HG02610 (cell line): Measurements from ENCODE around the gene SMTN.
"Not testable (repeated sequence)": the region's sequence is repeated elsewhere in the genome, so short reads cannot be mapped to it uniquely, and the experiment has no call there.

Source experiments
- ATAC-seq: cut with Tn5 transposase; IDR thresholded peaks from one replicate; pipeline ENCODE4 v1.9.1; 2021; ENCODE audit warnings: mild to moderate bottlenecking, moderate library complexity; ENCODE audit not compliant: unreplicated experiment

Gene SMTN

DNA sequence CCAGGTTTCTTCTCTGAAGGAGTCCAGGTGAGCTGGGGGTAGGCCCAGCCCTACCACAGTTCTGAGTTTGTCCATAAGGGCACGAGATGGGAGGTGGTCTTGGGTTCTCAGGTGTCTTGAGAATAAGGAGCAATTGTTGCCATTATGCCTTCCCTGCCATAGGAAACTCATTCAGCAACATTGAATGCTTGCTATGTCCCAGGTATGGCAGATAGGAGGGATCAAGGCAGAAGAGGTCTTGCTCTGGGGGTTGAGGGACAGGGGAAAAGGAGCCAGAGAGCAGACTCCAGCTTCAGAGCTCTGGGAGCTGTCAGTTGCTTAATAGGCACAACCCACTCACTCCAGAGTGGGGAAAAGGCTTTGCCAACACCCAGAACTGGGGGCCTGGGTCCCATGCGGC lies 22.0 kb downstream of the SMTN start:
- ATAC-seq = no peak

DNA sequence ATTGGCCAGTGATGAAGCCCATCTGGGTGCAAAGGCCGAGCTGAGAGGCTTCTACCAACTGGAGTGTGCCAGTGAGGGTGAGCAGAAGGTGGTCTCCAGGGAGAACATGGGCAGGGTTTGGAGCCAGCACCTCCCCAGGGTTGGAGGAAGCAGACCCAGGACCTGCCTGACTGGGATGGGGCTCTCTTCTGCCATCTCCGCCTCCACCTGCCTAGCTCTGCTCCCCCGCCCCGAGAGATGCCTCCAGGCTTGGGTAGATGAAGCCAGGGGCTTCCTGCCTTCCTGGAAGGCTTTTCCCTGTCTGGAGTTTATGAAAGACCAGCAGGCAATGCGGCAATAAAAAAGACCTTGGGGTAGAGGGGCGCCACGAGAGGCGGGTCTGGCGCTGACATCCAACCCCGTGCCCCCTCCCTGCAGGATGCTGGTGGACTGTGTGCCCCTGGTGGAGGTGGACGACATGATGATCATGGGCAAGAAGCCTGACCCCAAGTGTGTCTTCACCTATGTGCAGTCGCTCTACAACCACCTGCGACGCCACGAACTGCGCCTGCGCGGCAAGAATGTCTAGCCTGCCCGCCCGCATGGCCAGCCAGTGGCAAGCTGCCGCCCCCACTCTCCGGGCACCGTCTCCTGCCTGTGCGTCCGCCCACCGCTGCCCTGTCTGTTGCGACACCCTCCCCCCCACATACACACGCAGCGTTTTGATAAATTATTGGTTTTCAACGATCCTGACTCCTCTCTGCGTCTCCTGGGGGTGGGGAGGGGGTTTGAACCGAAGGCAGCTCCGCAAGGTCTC lies 23.0 kb downstream of the SMTN start:
- no peak for ATAC-seq

DNA sequence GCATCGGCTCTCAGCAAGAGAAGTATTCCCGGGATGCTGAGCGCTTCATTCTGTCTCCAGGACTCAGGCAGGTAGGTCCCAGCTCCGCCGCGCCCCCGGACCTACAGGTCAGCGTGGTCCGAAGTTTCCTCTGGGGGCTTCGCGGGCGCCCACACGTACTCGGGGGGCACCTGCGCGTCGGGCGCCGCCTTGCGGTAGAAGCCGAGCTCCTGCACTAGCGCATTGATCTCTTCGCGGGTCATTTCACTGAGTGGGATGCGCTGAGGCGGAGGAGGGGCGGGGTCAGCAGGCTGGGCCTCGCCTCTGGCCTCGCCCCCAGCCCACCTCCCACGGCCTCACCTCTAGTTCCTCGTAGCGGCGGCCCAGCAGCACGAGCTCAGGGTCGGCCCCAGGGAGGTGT lies 23.8 kb downstream of the SMTN start:
- ATAC-seq = no peak

DNA sequence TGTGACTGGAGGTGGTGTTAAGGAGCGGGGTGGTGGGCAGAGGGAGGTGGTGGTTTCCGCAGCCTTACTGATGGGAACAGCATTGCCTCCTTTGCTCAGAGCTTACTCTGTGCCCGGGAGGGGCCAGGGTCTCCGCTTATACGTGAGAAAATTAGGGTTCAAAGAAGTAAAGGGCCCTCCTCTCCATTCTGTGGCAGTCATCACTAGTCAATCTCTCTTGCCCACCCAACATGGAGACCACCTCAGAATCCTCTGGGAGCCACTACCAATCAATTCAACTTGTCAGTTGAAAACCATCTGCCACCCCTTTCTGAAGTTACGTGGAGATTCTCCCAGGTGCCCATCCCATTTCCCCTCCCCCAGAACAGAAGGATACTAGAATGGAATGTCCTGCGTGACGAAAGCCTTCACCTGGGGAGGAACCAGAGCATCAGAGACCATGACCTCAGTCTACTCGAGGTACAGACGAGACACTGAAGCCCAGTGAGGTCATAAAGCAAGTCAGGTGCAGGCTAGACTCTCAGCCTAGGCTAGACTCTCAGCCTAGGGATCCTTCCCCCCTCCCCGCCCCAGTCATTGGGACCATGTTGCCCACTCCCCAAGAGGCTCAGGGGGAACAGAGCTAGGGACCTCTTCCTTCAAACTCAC lies 24.3 kb downstream of the SMTN start:
- ATAC-seq = no peak

DNA sequence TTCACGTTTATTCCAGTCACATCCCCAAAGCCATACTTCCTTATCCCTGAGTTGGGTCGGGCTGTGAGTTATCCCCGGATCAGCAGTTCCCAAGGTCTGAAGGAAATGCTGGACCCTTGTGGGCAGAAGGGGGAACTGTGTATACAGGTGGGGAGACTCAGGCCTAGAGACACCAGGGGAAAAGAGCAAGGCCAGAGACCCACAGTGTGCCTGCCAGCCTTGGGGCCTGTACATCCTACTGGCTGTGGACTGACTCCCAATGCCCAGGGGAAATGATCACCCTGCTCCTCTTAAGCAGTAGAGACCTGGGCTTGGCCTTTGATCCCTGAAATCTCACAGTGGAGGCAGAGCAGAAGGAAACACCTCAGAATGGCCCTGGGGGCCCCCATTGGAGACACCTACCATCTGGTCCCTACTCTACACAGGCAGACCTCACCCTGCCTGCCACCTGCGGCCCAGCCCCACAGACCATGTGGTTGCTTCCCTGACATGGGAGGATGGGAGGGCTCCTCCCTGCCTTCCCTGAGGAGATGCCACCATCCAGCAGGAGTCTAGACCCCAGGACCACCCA lies 25.0 kb downstream of the SMTN start:
- no peak for ATAC-seq

DNA sequence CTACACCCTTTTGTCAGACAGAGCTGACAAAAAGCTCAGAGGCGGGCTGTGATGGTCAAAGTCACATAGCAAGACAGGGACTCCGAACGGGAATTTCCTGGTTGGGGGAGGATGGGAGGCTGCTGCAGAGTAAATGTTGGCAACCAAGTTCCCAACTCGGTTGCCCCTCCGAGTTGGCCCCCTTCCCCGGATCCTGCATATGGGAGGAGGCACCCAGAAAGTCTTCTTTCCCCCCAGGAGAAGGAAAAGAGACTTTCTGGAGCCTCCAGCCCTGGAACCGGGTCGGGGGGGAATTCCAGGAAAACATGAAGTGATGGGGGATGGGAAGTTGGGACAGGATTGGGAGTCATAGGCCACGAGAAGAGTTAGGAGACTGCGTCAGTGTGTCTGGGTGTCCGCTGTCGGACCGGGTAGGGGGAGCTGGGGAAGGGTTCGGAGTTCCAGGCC lies 25.6 kb downstream of the SMTN start:
- ATAC-seq = no peak

DNA sequence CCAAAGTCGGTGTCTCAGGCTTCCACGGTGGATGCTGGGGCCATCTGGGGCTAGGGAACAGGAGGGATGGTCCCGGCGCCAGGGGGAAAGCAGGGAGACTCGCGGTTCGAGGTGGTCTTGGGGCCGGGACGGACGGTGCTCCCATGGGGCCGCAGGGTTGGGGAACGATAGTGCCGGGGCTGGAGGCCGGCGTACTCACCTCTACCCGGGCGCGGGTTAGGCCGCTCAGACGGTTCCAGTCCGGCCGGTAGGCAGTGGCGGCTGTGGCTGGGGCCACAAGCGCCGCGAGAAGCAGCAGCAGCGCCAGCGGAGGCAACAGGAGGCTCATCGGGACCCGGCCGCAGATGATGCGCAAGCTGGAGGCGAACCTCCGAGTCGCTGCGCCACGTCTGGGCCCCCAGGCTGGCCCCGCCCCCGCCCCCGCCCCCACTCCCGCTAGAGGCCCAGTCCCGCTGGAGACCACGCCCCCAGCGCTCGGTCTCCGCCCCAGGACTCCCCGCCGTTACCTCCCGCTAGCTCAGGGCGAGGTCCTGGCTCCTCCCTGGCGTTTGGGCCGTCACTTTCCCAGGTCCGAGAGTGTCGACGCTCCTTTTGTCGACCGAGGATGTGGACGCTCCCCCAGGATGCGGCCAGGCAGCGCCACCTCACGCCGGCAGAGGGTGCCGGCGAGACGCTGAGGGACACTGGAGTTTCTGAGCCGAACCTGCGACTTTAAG lies 26.2 kb downstream of the SMTN start, which contains the start of gene SELENOM:
SELENOM (minus strand) TSS at position 391 of the 716 bp plus-strand sequence; CDS start at position 328, 63 bp downstream.
- peak; percentile 87 for ATAC-seq

DNA sequence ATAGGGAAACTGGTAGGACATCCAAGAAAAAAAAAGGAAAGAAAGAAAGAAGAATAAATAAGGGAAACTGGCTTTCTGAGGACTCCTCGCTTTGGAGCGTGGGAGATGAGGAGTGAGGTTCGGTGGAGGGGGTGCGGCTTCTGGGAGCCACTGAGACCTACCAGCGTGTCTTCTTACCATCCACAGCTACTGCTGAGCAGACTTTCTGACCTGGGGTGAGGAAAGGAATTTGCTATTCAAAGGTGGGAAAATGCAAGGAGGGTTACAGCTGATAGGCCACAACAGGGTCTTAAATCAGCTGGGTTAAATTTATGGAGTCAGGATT lies 26.7 kb downstream of the SMTN start:
- ATAC-seq = peak; percentile 14

DNA sequence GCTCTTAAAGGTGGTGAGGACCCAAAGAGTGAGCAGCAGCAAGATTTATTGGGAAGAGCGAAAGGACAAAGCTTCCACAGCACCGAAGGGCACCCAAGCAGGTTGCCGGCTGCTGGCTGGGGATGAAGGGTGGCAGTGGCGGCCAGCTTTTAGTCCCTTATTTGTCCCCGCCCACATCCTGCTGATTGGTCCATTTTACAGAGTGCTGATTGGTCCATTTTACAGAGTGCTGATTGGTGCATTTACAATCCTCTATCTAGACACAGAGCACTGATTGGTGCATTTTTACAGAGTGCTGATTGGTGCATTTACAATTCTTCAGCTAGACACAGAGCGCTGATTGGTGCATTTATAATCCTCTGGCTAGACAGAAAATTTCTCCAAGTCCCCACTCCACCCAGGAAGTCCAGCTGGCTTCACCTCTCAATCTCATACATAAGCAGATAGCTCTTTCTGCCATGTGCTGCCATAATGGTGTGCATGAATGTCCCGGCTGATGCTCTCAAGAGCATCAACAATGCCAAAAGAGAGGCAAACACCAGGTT lies 31.5 kb downstream of the SMTN start:
- ATAC-seq = not testable (repeated sequence)

DNA sequence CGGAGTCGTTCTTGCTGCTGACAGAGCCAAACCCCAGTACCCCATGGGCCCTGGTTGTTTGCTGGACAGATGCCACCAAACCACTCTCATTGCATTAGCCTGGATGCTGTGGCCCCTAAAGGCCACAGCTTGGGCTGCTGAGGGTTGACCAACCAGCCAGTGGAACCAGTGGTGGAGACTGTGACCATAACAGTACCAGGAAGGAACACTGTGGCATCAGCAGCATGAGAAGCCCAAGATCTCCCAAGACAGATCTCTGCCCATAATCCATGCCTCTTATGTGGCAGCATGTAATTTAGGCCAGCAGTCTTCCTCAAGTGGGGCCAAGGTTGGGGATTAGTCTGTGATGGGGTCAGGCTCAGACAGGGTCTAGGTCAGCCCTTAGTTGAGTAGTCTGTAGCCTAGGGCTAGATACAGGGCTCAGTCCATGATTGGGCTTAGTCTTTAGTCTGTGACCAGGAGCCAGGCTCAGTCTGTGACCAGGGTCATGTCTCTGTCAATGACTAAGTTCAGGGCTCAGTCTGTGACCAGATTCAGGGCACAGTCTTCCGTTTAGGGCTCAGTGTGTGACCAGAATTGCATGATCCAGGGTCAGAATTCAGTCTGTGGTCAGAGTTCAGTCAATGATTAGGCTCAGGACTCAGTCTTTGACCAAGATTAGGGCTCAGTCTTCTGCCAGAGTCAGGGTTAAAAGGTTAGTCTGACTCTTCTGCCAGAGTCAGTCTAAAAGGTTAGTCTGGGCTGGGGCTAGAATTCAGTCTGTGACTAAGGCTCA lies 37.1 kb downstream of the SMTN start:
- ATAC-seq = no peak

DNA sequence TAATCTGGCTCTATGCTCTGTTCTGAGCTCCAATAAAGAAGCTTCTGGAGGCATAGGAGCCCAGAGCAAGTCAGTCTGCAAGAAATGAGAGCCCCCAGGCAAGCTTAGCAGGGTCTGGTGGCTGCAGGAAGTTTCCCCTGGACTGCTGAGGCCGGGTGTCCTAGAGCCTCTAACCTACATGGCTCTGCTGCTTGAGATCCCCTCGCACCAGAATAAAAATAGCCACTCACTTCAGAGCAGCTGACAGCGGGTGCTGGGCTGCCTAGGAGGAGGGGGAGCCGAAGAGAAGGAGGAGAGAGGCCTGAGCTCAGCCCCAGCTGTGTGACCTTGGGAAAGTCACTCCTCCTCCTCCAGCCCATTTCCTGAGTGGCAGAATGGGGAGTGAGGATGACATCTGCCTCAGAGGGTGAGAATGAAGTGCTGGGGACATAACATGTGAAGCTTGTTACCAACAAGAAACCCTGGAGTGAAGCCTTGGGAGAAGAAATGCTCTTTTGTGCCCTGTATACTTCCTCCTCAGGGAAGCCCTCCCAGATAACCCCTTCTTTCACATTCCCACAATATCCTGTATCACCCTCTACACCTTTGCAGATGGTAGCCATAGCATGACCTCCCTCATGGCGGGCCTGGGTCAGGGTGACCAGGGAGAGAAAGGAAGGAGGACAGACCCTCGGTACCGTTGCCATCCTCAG lies 38.1 kb downstream of the SMTN start:
- ATAC-seq = no peak

DNA sequence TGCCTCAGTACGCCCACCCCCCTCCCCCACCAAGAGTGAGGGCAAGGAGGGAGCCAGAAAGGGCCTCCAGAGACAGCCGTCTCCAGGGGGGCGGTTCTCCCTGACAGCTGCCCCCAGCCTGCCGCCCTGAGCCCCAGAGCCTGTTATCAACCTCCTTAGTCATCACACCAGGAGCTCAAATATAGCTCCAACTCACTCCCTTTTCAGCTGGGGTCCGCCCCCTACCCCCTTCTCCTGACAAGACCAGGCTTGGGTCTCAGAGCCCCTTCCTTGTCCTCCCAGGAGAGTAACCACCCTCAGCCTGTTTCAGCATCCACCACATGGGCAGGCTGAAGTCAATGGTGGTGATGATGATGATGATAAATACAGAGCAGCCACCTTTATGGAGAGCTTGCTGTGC lies 39.1 kb downstream of the SMTN start:
- no peak for ATAC-seq

DNA sequence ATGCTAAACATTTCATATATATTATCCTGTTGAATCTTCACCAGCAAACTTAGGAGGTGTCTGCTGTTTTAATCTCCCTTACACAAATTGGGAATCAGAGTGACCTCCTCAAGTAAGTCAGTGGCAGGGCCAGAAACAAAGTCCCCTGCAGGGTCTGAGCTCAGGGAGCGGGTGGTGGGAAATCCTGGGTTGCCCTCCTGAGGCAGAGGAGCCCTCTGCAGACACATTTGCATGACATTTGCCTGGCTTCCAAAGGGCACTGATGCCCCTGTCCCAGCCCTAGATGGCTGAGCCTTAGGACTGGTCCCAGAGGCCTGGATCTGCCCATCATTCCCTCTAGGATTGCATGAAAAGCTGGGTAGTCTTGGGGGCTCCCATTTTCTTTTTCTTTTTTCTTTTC lies 39.5 kb downstream of the SMTN start:
- no peak for ATAC-seq

DNA sequence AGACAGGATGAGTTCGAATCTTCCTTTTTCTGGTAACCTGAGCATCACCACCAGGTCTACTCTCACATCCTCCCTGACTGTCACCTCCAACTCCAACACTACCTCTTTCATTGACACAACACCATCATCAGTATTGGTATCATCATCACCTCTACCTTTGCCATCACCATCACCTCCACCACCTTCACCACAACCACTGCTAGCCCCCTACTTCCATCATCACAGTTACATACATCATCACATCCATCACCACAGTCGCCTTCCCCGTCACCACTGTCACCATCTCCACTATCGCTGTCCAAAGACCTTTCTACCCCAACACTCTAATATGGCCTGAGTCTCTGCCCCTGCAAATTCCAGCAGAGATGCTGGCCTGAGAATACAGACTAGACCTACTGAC lies 40.3 kb downstream of the SMTN start:
- ATAC-seq = no peak

DNA sequence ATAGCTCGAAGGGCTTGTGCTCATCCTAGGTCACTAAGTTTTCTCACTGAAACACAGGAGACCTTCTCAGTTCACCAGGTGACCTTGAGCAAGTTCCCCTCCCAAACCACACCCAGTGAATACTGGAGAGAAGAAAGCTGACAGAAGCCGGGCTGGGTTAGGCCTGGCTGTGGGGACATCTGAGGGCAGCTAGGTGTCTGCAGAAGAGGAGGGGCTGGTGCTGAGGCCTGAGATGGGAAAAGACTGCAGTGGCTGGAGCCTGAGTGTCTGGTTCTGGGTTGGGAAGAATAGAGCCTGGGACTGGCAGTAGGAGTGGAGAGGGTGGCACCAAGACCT lies 41.0 kb downstream of the SMTN start:
- no peak for ATAC-seq

DNA sequence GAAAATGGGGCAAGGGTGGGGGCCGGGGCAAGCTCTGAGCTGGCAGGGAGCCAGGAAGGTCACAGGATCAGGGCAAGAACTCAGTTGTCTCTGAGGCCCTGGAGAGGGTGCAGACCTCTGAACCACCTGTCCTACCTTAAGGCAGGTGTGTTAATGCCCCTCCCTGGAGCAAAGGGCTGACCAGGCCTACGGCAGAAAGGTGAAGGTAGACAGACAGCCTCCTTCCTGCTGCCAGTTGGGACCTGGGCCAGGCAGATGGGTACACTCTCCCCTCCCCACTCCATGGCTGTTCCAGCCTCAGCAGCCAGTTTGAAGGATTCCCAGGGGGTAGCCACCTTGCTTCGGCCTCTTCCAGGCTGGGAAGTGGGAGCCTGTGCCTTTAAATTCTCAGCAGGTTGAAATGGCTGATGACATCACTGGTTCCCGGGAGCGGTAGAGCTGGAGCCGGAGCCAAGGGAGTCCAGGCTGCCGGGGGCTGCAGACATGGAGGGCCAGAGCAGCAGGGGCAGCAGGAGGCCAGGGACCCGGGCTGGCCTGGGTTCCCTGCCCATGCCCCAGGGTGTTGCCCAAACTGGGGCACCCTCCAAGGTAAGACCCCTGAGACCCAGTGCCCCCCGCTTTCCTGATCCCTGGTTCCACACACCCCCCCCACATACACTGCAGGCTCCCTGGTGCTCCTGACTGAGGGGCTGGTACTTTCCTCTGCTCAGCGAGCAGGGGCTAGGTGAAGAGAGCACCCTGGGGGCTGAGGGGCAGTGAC lies 41.6 kb downstream of the SMTN start, which contains the start of gene INPP5J:
INPP5J (plus strand) TSS at position 435 of the 760 bp plus-strand sequence; CDS start at position 484, 49 bp downstream.
- no peak for ATAC-seq

DNA sequence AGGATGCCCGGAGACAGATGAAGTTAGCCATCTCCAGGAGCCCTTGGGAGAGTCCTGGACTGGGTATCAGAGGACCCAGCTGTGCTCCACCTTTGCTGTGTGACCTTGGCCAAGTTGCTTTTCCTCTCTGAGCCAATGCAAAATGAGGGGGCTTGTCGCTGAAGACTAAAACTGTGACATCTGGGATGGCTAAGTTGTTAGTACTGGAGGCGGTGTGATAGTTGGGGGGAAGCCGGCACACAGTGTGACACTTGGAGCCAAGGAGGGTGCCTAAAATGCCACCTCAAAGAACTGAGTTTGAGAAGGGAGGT lies 42.1 kb downstream of the SMTN start:
- ATAC-seq = no peak

DNA sequence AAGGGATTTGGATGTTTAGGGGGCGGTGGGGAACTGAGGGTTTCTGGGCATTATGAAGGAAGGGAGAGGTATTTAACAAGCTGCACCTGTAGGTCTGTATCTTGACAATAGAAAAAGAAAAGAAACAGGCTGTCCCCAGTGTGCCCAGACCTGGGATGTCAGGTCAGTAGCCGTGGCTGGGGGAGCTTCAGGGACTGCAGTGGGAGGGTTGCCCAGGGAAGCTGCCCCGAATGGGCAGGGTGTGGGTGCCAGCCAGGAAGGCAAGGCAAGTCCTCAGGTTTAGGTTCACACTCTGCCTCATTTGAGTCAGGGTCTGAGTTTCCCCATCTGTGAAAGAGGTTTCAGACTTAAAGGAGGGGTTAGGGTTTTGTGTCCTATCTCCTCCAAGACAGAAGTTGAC lies 43.2 kb downstream of the SMTN start:
- no peak for ATAC-seq

DNA sequence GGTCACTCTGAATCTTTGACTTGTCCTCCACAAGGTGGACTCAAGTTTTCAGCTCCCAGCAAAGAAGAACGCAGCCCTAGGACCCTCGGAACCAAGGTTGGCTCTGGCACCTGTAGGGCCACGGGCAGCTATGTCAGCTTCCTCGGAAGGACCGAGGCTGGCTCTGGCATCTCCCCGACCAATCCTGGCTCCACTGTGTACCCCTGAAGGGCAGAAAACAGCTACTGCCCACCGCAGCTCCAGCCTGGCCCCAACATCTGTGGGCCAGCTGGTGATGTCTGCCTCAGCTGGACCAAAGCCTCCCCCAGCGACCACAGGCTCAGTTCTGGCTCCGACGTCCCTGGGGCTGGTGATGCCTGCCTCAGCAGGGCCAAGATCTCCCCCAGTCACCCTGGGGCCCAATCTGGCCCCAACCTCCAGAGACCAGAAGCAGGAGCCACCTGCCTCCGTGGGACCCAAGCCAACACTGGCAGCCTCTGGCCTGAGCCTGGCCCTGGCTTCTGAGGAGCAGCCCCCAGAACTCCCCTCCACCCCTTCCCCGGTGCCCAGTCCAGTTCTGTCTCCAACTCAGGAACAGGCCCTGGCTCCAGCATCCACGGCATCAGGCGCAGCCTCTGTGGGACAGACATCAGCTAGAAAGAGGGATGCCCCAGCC lies 43.8 kb downstream of the SMTN start:
- ATAC-seq = no peak
